Neuronal stem cell (in vitro differentiated cells): ENCODE results near the gene HOXB13.

Source experiments
- DNase-seq: peaks from one replicate; pipeline ENCODE4 v3.0.0-alpha.2; 2013; ENCODE audit warnings: low spot score
- H2AFZ ChIP-seq: one replicate; pipeline ENCODE4 v1.6.1; 2013; ENCODE audit warnings: mild to moderate bottlenecking, low read length, inconsistent platforms
- H2AK5ac ChIP-seq: 2 replicates; pipeline ENCODE4 v1.6.1; 2013; ENCODE audit warnings: low read depth, mild to moderate bottlenecking, inconsistent platforms, low read length, moderate library complexity, mixed read lengths
- H2BK120ac ChIP-seq: 2 replicates; pipeline ENCODE4 v1.6.1; 2013; ENCODE audit warnings: low read depth, mild to moderate bottlenecking, inconsistent platforms, low read length, moderate library complexity, mixed read lengths
- H2BK12ac ChIP-seq: one replicate; pipeline ENCODE4 v1.6.1; 2013; ENCODE audit warnings: low read length, inconsistent platforms
- H2BK15ac ChIP-seq: 2 replicates; pipeline ENCODE4 v1.6.1; 2013; ENCODE audit warnings: mild to moderate bottlenecking, low read length, inconsistent platforms, mixed read lengths
- H2BK5ac ChIP-seq: one replicate; pipeline ENCODE4 v1.6.1; 2013; ENCODE audit warnings: inconsistent platforms, mild to moderate bottlenecking, low read length, moderate library complexity
- H3K14ac ChIP-seq: one replicate; pipeline ENCODE4 v1.6.1; 2013; ENCODE audit warnings: low read length, inconsistent platforms
- H3K18ac ChIP-seq: 2 replicates; pipeline ENCODE4 v1.6.1; 2013; ENCODE audit warnings: low read length, inconsistent platforms
- H3K23ac ChIP-seq: 2 replicates; pipeline ENCODE4 v1.6.1; 2013; ENCODE audit warnings: low read depth, mild to moderate bottlenecking, mixed read lengths, low read length, inconsistent platforms; ENCODE audit not compliant: poor library complexity
- H3K27ac ChIP-seq: replicated peaks from 3 replicates; pipeline ENCODE4 v1.5.1; 2013; ENCODE audit warnings: low read length, inconsistent platforms
- H3K27me3 ChIP-seq, 3 experiments: 2 replicates each; pipeline ENCODE4 v1.6.1; 2013; ENCODE audit warnings: low read length in 3 of 3, mild to moderate bottlenecking in 2 of 3, inconsistent platforms in 1 of 3, low read depth in 1 of 3, mixed read lengths in 1 of 3, moderate library complexity in 1 of 3; ENCODE audit not compliant: control insufficient read depth in 3 of 3, insufficient read depth in 3 of 3
- H3K36me3 ChIP-seq, 2 donors: replicated peaks in 1 of 2; 2 replicates each; pipeline ENCODE4 v1.6.1; 2013; ENCODE audit warnings: low read length in 2 of 2; ENCODE audit not compliant: control insufficient read depth in 2 of 2, insufficient read depth in 2 of 2
- H3K4ac ChIP-seq: 2 replicates; pipeline ENCODE4 v1.6.1; 2013; ENCODE audit warnings: inconsistent platforms, mild to moderate bottlenecking, low read length, moderate library complexity
- H3K4me1 ChIP-seq, 2 donors: 1 replicate in 1 of 2; 2 replicates in 1 of 2; pipeline ENCODE4 v1.6.1; 2013; ENCODE audit warnings: low read length in 2 of 2, low read depth in 1 of 2; ENCODE audit not compliant: control insufficient read depth in 2 of 2, insufficient read depth in 1 of 2
- H3K4me2 ChIP-seq: one replicate; pipeline ENCODE4 v1.6.1; 2013; ENCODE audit warnings: mild to moderate bottlenecking, low read length, inconsistent platforms; ENCODE audit not compliant: insufficient read depth, poor library complexity, severe bottlenecking
- H3K4me3 ChIP-seq, 2 donors: 2 replicates each; pipeline ENCODE4 v1.5.1; 2013; ENCODE audit warnings: low read length in 2 of 2, mild to moderate bottlenecking in 2 of 2, inconsistent platforms in 1 of 2, moderate library complexity in 1 of 2
- H3K79me1 ChIP-seq: one replicate; pipeline ENCODE4 v1.6.1; 2013; ENCODE audit warnings: low read depth, mild to moderate bottlenecking, inconsistent platforms, low read length, moderate library complexity
- H3K9ac ChIP-seq: one replicate; pipeline ENCODE4 v1.6.1; 2013; ENCODE audit warnings: mild to moderate bottlenecking, low read depth, low read length, inconsistent platforms; ENCODE audit not compliant: poor library complexity
- H3K9me3 ChIP-seq, 2 donors: replicated peaks in 1 of 2; 2 replicates each; pipeline versions ENCODE3 to v1.6.1; 2013; ENCODE audit warnings: low read length in 2 of 2, mild to moderate bottlenecking in 2 of 2, inconsistent platforms in 1 of 2, low read depth in 1 of 2, mixed read lengths in 1 of 2, moderate library complexity in 1 of 2; ENCODE audit not compliant: control insufficient read depth in 2 of 2, insufficient read depth in 1 of 2
- H4K8ac ChIP-seq: one replicate; pipeline ENCODE4 v1.6.1; 2013; ENCODE audit warnings: low read depth, mild to moderate bottlenecking, inconsistent platforms, low read length, moderate library complexity
- H4K91ac ChIP-seq: one replicate; pipeline ENCODE4 v1.6.1; 2013; ENCODE audit warnings: low read length, low read depth, mild to moderate bottlenecking, inconsistent platforms; ENCODE audit not compliant: poor library complexity
- WGBS, 2 donors: extraction: QIAGEN DNeasy Blood & Tissue Kit; methylation state at CpG; one replicate each; pipeline ENCODE4 v1.1.7; 2013; ENCODE audit warnings: missing lambda C conversion rate in 2 of 2, mixed read lengths in 1 of 2; ENCODE audit not compliant: insufficient read length in 2 of 2, insufficient replicate concordance in 1 of 2; ENCODE audit errors: extremely low coverage in 2 of 2; 5-methylcytosine and 5-hydroxymethylcytosine counted together

Gene HOXB13

DNA sequence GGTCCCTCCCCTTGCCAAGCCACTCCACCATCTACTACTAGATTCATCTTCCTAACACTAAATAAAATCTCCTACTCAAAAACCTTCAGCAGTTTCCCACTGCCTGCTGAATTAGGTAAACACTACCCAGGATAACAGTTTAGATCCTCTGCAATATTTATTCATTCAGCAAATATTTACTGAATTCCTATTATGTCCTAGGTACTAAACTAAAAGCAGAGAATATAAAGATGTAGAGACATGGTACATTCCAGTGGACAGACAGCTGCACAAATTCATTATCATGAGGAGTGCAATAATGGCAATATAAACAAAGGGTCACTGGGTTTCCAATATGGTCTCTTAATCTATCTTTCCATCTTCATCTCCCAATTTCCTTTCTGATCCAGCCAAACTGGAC, 30.7 kb upstream of the HOXB13 start:
- H3K79me1 ChIP-seq, result no peaks in the 10 kb centered on the region
- no peak overlapping the region for H3K4me3 ChIP-seq
- no peak overlapping the region for H3K23ac ChIP-seq
- no peak overlapping the region for H3K4me2 ChIP-seq
- no peak overlapping the region for H4K8ac ChIP-seq
- no peak overlapping the region for H3K27ac ChIP-seq
- H2AK5ac ChIP-seq, result no peak overlapping the region
- no peak overlapping the region for H2BK120ac ChIP-seq
- H2BK15ac ChIP-seq, result no peak overlapping the region
- no peak overlapping the region for H4K91ac ChIP-seq
- H3K18ac ChIP-seq, result no peak overlapping the region
- H3K4ac ChIP-seq, result no peak overlapping the region
- DNase-seq, result no peak
- H3K27me3 ChIP-seq, result peaks cover 6 to 86% (median 62%) of the 10 kb centered on the region in 3 experiments
- H3K4me1 ChIP-seq, result no peaks in the 10 kb centered on the region
- no peaks in the 10 kb centered on the region for H3K36me3 ChIP-seq
- H3K9me3 ChIP-seq, result no peaks in the 10 kb centered on the region
- no peak overlapping the region for H3K9ac ChIP-seq
- H2AFZ ChIP-seq, result no peak overlapping the region
- no peak overlapping the region for H2BK5ac ChIP-seq
- H3K14ac ChIP-seq, result no peak overlapping the region
- H2BK12ac ChIP-seq, result no peak overlapping the region

GRCh38 chr17:48757524-48757961, 29.0 kb upstream of the HOXB13 start:
- H3K4me3 ChIP-seq, result no peak overlapping the region
- no peak overlapping the region for H2BK12ac ChIP-seq
- no peak overlapping the region for H3K4ac ChIP-seq
- H3K23ac ChIP-seq, result no peak overlapping the region
- peaks cover 0 to 2% of the 10 kb centered on the region in 2 donors for H3K9me3 ChIP-seq
- no peak overlapping the region for H3K9ac ChIP-seq
- H4K8ac ChIP-seq, result no peak overlapping the region
- H2BK15ac ChIP-seq, result no peak overlapping the region
- no peak overlapping the region for H2AK5ac ChIP-seq
- no CpG with 5 or more reads among the region's 2 CpGs for WGBS, 2 donors
- H2BK120ac ChIP-seq, result no peak overlapping the region
- peaks cover 23 to 87% (median 76%) of the 10 kb centered on the region in 3 experiments for H3K27me3 ChIP-seq
- H3K18ac ChIP-seq, result no peak overlapping the region
- no peak overlapping the region for H2AFZ ChIP-seq
- no peaks in the 10 kb centered on the region for H3K36me3 ChIP-seq
- no peak overlapping the region for H3K14ac ChIP-seq
- no peak overlapping the region for H2BK5ac ChIP-seq
- H3K79me1 ChIP-seq, result no peaks in the 10 kb centered on the region
- H3K27ac ChIP-seq, result no peak overlapping the region
- H3K4me1 ChIP-seq, result no peaks in the 10 kb centered on the region
- no peak for DNase-seq
- H3K4me2 ChIP-seq, result no peak overlapping the region
- no peak overlapping the region for H4K91ac ChIP-seq

GRCh38 chr17:48756830-48757251, 28.3 kb upstream of the HOXB13 start:
- peaks cover 30 to 88% (median 77%) of the 10 kb centered on the region in 3 experiments for H3K27me3 ChIP-seq
- no peak overlapping the region for H2BK5ac ChIP-seq
- peaks cover 0 to 2% of the 10 kb centered on the region in 2 donors for H3K9me3 ChIP-seq
- H3K27ac ChIP-seq, result no peak overlapping the region
- H2BK12ac ChIP-seq, result no peak overlapping the region
- no peak overlapping the region for H3K4me3 ChIP-seq
- H3K4ac ChIP-seq, result no peak overlapping the region
- no peak overlapping the region for H2AK5ac ChIP-seq
- DNase-seq, result no peak
- no peak overlapping the region for H3K23ac ChIP-seq
- H3K18ac ChIP-seq, result no peak overlapping the region
- no peak overlapping the region for H3K9ac ChIP-seq
- H4K8ac ChIP-seq, result no peak overlapping the region
- no peak overlapping the region for H3K4me2 ChIP-seq
- WGBS, 2 donors, result no CpG with 5 or more reads among the region's 3 CpGs
- no peak overlapping the region for H2BK15ac ChIP-seq
- peak overlapping the region; percentile 49 for H3K14ac ChIP-seq
- no peak overlapping the region for H2AFZ ChIP-seq
- no peaks in the 10 kb centered on the region for H3K36me3 ChIP-seq
- no peaks in the 10 kb centered on the region for H3K4me1 ChIP-seq
- no peak overlapping the region for H4K91ac ChIP-seq
- no peak overlapping the region for H2BK120ac ChIP-seq
- H3K79me1 ChIP-seq, result no peaks in the 10 kb centered on the region

GRCh38 chr17:48755356-48755755, 26.8 kb upstream of the HOXB13 start:
- H4K91ac ChIP-seq, result no peak overlapping the region
- no peak overlapping the region for H3K4me3 ChIP-seq
- no peaks in the 10 kb centered on the region for H3K4me1 ChIP-seq
- H3K4ac ChIP-seq, result no peak overlapping the region
- no peak overlapping the region for H3K27ac ChIP-seq
- WGBS, 2 donors, result no CpG with 5 or more reads among the region's 8 CpGs
- H2AFZ ChIP-seq, result peak overlapping the region; percentile 53
- H3K79me1 ChIP-seq, result no peaks in the 10 kb centered on the region
- H2BK5ac ChIP-seq, result no peak overlapping the region
- H2BK12ac ChIP-seq, result no peak overlapping the region
- H4K8ac ChIP-seq, result no peak overlapping the region
- H3K14ac ChIP-seq, result no peak overlapping the region
- H2AK5ac ChIP-seq, result no peak overlapping the region
- H3K4me2 ChIP-seq, result no peak overlapping the region
- H3K23ac ChIP-seq, result no peak overlapping the region
- H3K27me3 ChIP-seq, result peaks cover 36 to 90% (median 85%) of the 10 kb centered on the region in 3 experiments
- no peak overlapping the region for H2BK120ac ChIP-seq
- H3K9ac ChIP-seq, result no peak overlapping the region
- DNase-seq, result no peak
- peaks cover 0 to 2% of the 10 kb centered on the region in 2 donors for H3K9me3 ChIP-seq
- no peaks in the 10 kb centered on the region for H3K36me3 ChIP-seq
- H2BK15ac ChIP-seq, result no peak overlapping the region
- no peak overlapping the region for H3K18ac ChIP-seq
